Measurements from ENCODE around the gene WDR36. TPM values are rescaled to one million over a fixed set of nuclear protein-coding genes. Genes with fewer than 3 reads are reported as not detected.
A peak's percentile ranks its signal among the peaks of the same experiment; 100 is the strongest.

Gene WDR36
- total RNA-seq, 1 donor from 2014 or later, result 17.6 TPM

DNA sequence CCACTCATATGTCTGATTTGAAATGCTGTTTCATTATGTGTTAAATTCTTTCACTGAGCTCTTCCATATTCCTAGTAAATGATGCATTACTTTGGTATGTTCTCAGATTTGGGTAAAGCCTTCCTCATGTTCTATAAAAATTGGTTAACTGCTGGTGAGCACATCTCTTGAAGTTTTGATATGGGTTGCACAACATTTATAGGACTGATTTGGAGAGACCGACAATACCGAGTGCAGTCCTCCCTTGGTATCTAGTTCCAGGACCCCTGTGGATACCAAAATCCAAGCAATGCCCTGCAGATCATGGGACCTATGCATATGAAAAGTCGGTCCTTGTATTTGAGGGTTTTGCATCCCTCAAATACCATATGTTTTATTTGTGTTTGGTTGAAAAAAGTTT, 37.8 kb downstream of the WDR36 start:
- Mint-ChIP-seq H3K4me3 (ENCODE audit: unreplicated experiment) (no peak overlapping the region), H3K27me3 (ENCODE audit: low read depth) (no peaks in the 10 kb centered on the region), H3K27ac (ENCODE audit: unreplicated experiment) (no peak overlapping the region), H3K4me1 (ENCODE audit: low read depth) (peaks cover 4% of the 10 kb centered on the region), H3K36me3 (ENCODE audit: low read depth) (peaks cover 12% of the 10 kb centered on the region), H3K9me3 (ENCODE audit: low read depth) (no peaks in the 10 kb centered on the region)
- TF ChIP-seq, protein P1, sequence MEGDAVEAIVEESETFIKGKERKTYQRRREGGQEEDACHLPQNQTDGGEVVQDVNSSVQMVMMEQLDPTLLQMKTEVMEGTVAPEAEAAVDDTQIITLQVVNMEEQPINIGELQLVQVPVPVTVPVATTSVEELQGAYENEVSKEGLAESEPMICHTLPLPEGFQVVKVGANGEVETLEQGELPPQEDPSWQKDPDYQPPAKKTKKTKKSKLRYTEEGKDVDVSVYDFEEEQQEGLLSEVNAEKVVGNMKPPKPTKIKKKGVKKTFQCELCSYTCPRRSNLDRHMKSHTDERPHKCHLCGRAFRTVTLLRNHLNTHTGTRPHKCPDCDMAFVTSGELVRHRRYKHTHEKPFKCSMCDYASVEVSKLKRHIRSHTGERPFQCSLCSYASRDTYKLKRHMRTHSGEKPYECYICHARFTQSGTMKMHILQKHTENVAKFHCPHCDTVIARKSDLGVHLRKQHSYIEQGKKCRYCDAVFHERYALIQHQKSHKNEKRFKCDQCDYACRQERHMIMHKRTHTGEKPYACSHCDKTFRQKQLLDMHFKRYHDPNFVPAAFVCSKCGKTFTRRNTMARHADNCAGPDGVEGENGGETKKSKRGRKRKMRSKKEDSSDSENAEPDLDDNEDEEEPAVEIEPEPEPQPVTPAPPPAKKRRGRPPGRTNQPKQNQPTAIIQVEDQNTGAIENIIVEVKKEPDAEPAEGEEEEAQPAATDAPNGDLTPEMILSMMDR (IDR thresholded peaks at IDR 0.05), result no peak
- DNase-seq (ENCODE audit: low spot score), result no peak

DNA sequence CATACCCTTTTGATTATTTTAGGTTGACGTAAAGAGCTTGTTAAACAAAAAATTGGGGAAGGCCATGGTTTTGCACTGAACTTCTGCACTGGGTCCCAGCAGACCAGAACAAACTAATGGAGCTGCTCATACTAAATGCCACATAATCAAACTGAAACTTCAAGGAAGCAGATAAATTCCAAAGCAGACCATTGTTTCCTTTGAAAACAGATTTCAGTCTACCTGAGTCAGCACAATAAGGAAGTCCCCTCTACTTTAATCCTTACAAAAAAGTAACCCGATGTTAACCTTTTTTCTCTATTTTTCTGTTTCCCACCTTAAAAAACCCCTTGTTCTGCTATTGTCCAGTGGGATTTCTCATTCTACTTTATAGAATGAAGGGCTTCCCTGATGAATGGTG, 39.2 kb downstream of the WDR36 start:
- no peaks in the 10 kb centered on the region for H3K9me3 Mint-ChIP-seq (ENCODE audit: low read depth)
- no peak overlapping the region for H3K4me3 Mint-ChIP-seq (ENCODE audit: unreplicated experiment)
- H3K4me1 Mint-ChIP-seq (ENCODE audit: low read depth), result peaks cover 4% of the 10 kb centered on the region
- TF ChIP-seq, protein P1 (IDR thresholded peaks at IDR 0.05), result no peak
- peaks cover 7% of the 10 kb centered on the region for H3K36me3 Mint-ChIP-seq (ENCODE audit: low read depth)
- H3K27me3 Mint-ChIP-seq (ENCODE audit: low read depth), result no peaks in the 10 kb centered on the region
- no peak for DNase-seq (ENCODE audit: low spot score)
- H3K27ac Mint-ChIP-seq (ENCODE audit: unreplicated experiment), result no peak overlapping the region

DNA sequence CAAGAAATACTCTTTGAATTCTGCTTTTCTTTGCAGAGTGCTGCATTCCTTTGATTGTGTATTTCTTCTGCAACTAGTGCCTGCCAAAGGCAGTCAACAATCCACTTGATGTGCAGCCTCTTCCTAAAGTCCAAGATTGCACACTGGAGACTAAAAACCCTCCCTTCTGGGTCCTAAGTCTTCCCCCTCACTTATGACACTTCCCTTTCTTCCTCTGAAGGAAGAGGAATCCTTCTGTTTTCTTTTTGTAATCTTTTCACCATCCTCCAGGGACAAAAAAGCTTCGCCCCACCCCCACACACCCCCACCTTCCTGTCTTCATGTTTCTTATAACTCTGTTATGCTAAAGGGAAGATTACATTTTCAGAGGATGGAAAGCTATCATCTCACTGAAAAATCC, 39.9 kb downstream of the WDR36 start:
- TF ChIP-seq, protein P1 (IDR thresholded peaks at IDR 0.05), result no peak
- no peak overlapping the region for H3K27ac Mint-ChIP-seq (ENCODE audit: unreplicated experiment)
- H3K9me3 Mint-ChIP-seq (ENCODE audit: low read depth), result no peaks in the 10 kb centered on the region
- no peaks in the 10 kb centered on the region for H3K27me3 Mint-ChIP-seq (ENCODE audit: low read depth)
- H3K36me3 Mint-ChIP-seq (ENCODE audit: low read depth), result peaks cover 5% of the 10 kb centered on the region
- H3K4me3 Mint-ChIP-seq (ENCODE audit: unreplicated experiment), result no peak overlapping the region
- DNase-seq (ENCODE audit: low spot score), result no peak
- peaks cover 4% of the 10 kb centered on the region for H3K4me1 Mint-ChIP-seq (ENCODE audit: low read depth)

DNA sequence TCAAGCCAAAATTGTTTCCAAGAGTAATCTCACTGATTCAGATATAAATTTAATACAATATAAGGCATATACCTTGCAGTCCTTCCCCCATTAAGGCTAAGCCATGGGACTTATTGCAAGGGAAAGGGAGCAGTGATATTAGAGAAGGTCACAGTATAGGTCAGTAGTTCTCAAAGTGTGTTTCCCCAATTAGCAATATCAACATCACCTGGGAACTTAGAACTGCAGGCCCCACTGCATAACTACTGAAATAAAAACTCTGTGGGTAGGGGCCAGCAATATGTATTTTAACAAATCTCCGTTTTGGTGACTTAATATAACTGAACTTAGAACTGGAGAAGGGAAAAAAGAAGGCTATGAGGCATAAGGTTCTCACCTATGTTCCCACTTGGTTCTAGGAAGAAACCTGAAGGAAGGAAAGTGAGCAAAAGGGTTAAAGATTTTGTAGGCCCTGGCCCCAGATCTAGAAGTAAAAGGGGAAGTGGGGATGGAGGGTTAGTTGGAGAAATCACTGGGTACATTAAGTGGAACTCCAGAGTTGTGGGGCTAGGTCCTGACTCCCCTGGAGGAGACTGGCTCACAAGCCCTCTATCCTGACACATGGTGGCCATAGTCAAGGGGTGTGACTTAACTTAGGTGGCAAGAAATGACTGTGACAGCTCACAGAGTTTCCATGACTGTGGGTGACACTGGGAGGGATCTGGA, 40.7 kb downstream of the WDR36 start:
- H3K27ac Mint-ChIP-seq (ENCODE audit: unreplicated experiment), result no peak overlapping the region
- TF ChIP-seq, protein P1 (IDR thresholded peaks at IDR 0.05), result no peak
- no peak overlapping the region for H3K4me3 Mint-ChIP-seq (ENCODE audit: unreplicated experiment)
- DNase-seq (ENCODE audit: low spot score), result no peak
- H3K36me3 Mint-ChIP-seq (ENCODE audit: low read depth), result peaks cover 3% of the 10 kb centered on the region
- H3K27me3 Mint-ChIP-seq (ENCODE audit: low read depth), result no peaks in the 10 kb centered on the region
- no peaks in the 10 kb centered on the region for H3K9me3 Mint-ChIP-seq (ENCODE audit: low read depth)
- H3K4me1 Mint-ChIP-seq (ENCODE audit: low read depth), result peaks cover 4% of the 10 kb centered on the region

DNA sequence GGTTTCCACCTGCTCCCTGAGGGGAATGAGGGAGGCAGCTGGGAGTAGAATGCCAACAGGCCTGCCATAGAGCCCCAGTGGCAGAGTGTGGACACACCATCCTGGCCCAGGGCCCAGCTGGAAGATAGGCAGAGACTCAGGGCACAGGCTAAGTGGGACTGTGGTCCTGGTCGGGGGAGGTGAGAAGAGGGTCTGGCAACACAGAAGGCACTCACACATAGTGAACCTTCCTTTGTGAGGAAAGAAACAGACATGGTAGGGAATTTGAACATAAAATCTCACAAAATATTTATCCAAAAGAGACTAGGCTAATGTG, 41.2 kb downstream of the WDR36 start:
- TF ChIP-seq, protein P1 (IDR thresholded peaks at IDR 0.05), result no peak

More for the DNA sequence above, 41.2 kb downstream of the WDR36 start:
- H3K4me3 Mint-ChIP-seq (ENCODE audit: unreplicated experiment), result no peak overlapping the region
- H3K27me3 Mint-ChIP-seq (ENCODE audit: low read depth), result no peaks in the 10 kb centered on the region
- H3K36me3 Mint-ChIP-seq (ENCODE audit: low read depth), result peaks cover 2% of the 10 kb centered on the region
- peak; percentile 42 for DNase-seq (ENCODE audit: low spot score)
- peaks cover 4% of the 10 kb centered on the region for H3K4me1 Mint-ChIP-seq (ENCODE audit: low read depth)
- no peaks in the 10 kb centered on the region for H3K9me3 Mint-ChIP-seq (ENCODE audit: low read depth)
- H3K27ac Mint-ChIP-seq (ENCODE audit: unreplicated experiment), result no peak overlapping the region
